HEK293 (cell line): ENCODE results near the gene LRRC75A.

Experiments used
- CTCF ChIA-PET: fragments of 350-600 bp; formaldehyde crosslinking; extraction: SDS; loops from one replicate; lab custom pipeline; 2021; ENCODE audit warnings: antibody characterized with exemption; lab: Yijun Ruan, JAX
- POLR2A ChIA-PET: fragments of 300-600 bp; formaldehyde crosslinking; extraction: SDS; loops from one replicate; lab custom pipeline; 2020; ENCODE audit warnings: antibody characterized with exemption, inconsistent platforms; lab: Yijun Ruan, JAX
- H3K27ac ChIP-seq: fragments of 200-500 bp; sonication (Bioruptor generic); 2 replicates; pipeline ENCODE4 v1.5.1; 2014; ENCODE audit warnings: low read depth, low read length, control low read depth, inconsistent platforms; ENCODE audit errors: extremely low read depth
- H3K36me3 ChIP-seq, 2 experiments: fragments of 200-500 bp in 1 of 2; sonication (Bioruptor generic) in 1 of 2; 1 replicate in 1 of 2; 2 replicates in 1 of 2; pipeline ENCODE4 v1.5.1; 2014 to 2017; ENCODE audit warnings: inconsistent platforms in 2 of 2, low read length in 2 of 2; ENCODE audit not compliant: control insufficient read depth in 2 of 2, insufficient read depth in 1 of 2
- H3K4me1 ChIP-seq: fragments of 200-500 bp; sonication (Bioruptor generic); 2 replicates; pipeline ENCODE4 v1.5.1; 2014; ENCODE audit warnings: mild to moderate bottlenecking, low read length, inconsistent platforms; ENCODE audit not compliant: control insufficient read depth, insufficient read depth
- H3K4me3 ChIP-seq: 2 replicates; pipeline ENCODE4 v1.5.1; 2011; ENCODE audit warnings: low read depth, mild to moderate bottlenecking, control low read depth, low read length, moderate library complexity
- H3K9me3 ChIP-seq: fragments of 200-500 bp; sonication (Bioruptor generic); 2 replicates; pipeline ENCODE4 v1.5.1; 2014; ENCODE audit warnings: low read depth, low read length, inconsistent platforms; ENCODE audit not compliant: control insufficient read depth, insufficient read depth
- EGR2 ChIP-seq: fragments of 450-650 bp; formaldehyde crosslinking; IDR thresholded peaks from 2 replicates; pipeline ENCODE4 v1.5.1; 2016; ENCODE audit warnings: low read depth, missing biosample characterization, missing genetic modification characterization
- KLF10 ChIP-seq: fragments of 450-650 bp; IDR thresholded peaks from 2 replicates; pipeline ENCODE4 v1.5.1; 2018; ENCODE audit warnings: missing biosample characterization, mild to moderate bottlenecking, missing genetic modification characterization
- KLF17 ChIP-seq: fragments of 450-650 bp; formaldehyde crosslinking; IDR thresholded peaks from 2 replicates; pipeline ENCODE4 v1.5.1; 2016; ENCODE audit warnings: missing biosample characterization, missing genetic modification characterization
- KLF8 ChIP-seq: fragments of 450-650 bp; formaldehyde crosslinking; IDR thresholded peaks from 2 replicates; pipeline ENCODE4 v1.5.1; 2016; ENCODE audit warnings: missing biosample characterization, missing genetic modification characterization
- SETDB1 ChIP-seq: IDR thresholded peaks from one replicate; pipeline ENCODE4 v1.6.1; 2017; ENCODE audit warnings: mild to moderate bottlenecking, low read length, moderate library complexity, mixed read lengths; ENCODE audit not compliant: insufficient read length
- SP7 ChIP-seq: fragments of 450-650 bp; formaldehyde crosslinking; IDR thresholded peaks from 2 replicates; pipeline ENCODE4 v1.5.1; 2016; ENCODE audit warnings: missing biosample characterization, missing genetic modification characterization
- ZFP41 ChIP-seq: fragments of 450-650 bp; formaldehyde crosslinking; IDR thresholded peaks from 2 replicates; pipeline ENCODE4 v1.5.1; 2016; ENCODE audit warnings: missing biosample characterization, missing genetic modification characterization, borderline replicate concordance
- ZIC2 ChIP-seq: fragments of 450-650 bp; formaldehyde crosslinking; IDR thresholded peaks from 2 replicates; pipeline ENCODE4 v1.5.1; 2016; ENCODE audit warnings: missing biosample characterization, missing genetic modification characterization
- ZNF138 ChIP-seq: fragments of 450-650 bp; formaldehyde crosslinking; IDR thresholded peaks from 2 replicates; pipeline ENCODE4 v1.5.1; 2016; ENCODE audit warnings: missing biosample characterization, missing genetic modification characterization, borderline replicate concordance
- ZNF18 ChIP-seq: fragments of 450-650 bp; formaldehyde crosslinking; IDR thresholded peaks from 2 replicates; pipeline ENCODE4 v1.5.1; 2016; ENCODE audit warnings: missing biosample characterization, missing genetic modification characterization
- ZNF19 ChIP-seq: fragments of 450-650 bp; formaldehyde crosslinking; IDR thresholded peaks from 2 replicates; pipeline ENCODE4; 2016; ENCODE audit warnings: missing biosample characterization, missing genetic modification characterization, low read depth
- ZNF311 ChIP-seq: fragments of 450-650 bp; formaldehyde crosslinking; IDR thresholded peaks from 2 replicates; pipeline ENCODE4 v1.5.1; 2017; ENCODE audit warnings: missing biosample characterization, missing genetic modification characterization, borderline replicate concordance
- ZNF335 ChIP-seq: fragments of 450-650 bp; formaldehyde crosslinking; conservative IDR thresholded peaks from 2 replicates; pipeline ENCODE4 v1.5.1; 2016; ENCODE audit warnings: missing biosample characterization, missing genetic modification characterization
- ZNF341 ChIP-seq: fragments of 450-650 bp; formaldehyde crosslinking; IDR thresholded peaks from 2 replicates; pipeline ENCODE4; 2016; ENCODE audit warnings: low read depth, missing biosample characterization, missing genetic modification characterization
- ZNF366 ChIP-seq: fragments of 450-650 bp; formaldehyde crosslinking; conservative IDR thresholded peaks from 2 replicates; pipeline ENCODE4 v1.5.1; 2016; ENCODE audit warnings: missing biosample characterization, missing genetic modification characterization
- ZNF514 ChIP-seq: fragments of 450-650 bp; formaldehyde crosslinking; IDR thresholded peaks from 2 replicates; pipeline ENCODE4 v1.5.1; 2016; ENCODE audit warnings: missing biosample characterization, missing genetic modification characterization
- ZNF530 ChIP-seq: fragments of 450-650 bp; formaldehyde crosslinking; IDR thresholded peaks from 2 replicates; pipeline ENCODE4 v1.5.1; 2016; ENCODE audit warnings: low read depth, missing biosample characterization, missing genetic modification characterization
- ZNF549 ChIP-seq: fragments of 450-650 bp; IDR thresholded peaks from 2 replicates; pipeline ENCODE4 v1.5.1; 2018; ENCODE audit warnings: missing biosample characterization, missing genetic modification characterization, mild to moderate bottlenecking, inconsistent platforms, moderate library complexity
- ZNF623 ChIP-seq: fragments of 450-650 bp; formaldehyde crosslinking; IDR thresholded peaks from 2 replicates; pipeline ENCODE4 v1.5.1; 2016; ENCODE audit warnings: missing biosample characterization, missing genetic modification characterization
- ZSCAN16 ChIP-seq: fragments of 450-650 bp; formaldehyde crosslinking; IDR thresholded peaks from 2 replicates; pipeline ENCODE4 v1.5.1; 2016; ENCODE audit warnings: missing biosample characterization, missing genetic modification characterization
- TF ChIP-seq, protein P1 (sequence below): fragments of 450-650 bp; formaldehyde crosslinking; IDR thresholded peaks from 2 replicates; pipeline ENCODE4 v1.5.1; 2016; ENCODE audit warnings: missing biosample characterization, missing genetic modification characterization
- TF ChIP-seq, protein P2 (sequence below): fragments of 450-650 bp; formaldehyde crosslinking; IDR thresholded peaks from 2 replicates; pipeline ENCODE4 v1.5.1; 2016; ENCODE audit warnings: missing biosample characterization, missing genetic modification characterization
- TF ChIP-seq, protein P3 (sequence below): fragments of 450-650 bp; formaldehyde crosslinking; conservative IDR thresholded peaks from 2 replicates; pipeline ENCODE4 v1.5.1; 2016; ENCODE audit warnings: low read depth, missing biosample characterization, missing genetic modification characterization

LRRC75A gene

GRCh38 chr17:16407911-16408588 is 83.9 kb downstream of the LRRC75A start (continued):
- TF ChIP-seq ZNF366 (tag by site-specific recombination) (peak; percentile 40; the same call in 1 of the 2 replicates), KLF10 (peak; percentile 54; the same call in 1 of the 2 replicates), KLF8 (tag by site-specific recombination) (peak; percentile 19; the same call in 1 of the 2 replicates), SP7 (tag by site-specific recombination) (peak; percentile 37; the same call in 1 of the 2 replicates), ZFP41 (tag by site-specific recombination) (no peak), ZIC2 (no peak), ZNF335 (tag by site-specific recombination) (peak; percentile 94)
- TF ChIP-seq, protein P1, sequence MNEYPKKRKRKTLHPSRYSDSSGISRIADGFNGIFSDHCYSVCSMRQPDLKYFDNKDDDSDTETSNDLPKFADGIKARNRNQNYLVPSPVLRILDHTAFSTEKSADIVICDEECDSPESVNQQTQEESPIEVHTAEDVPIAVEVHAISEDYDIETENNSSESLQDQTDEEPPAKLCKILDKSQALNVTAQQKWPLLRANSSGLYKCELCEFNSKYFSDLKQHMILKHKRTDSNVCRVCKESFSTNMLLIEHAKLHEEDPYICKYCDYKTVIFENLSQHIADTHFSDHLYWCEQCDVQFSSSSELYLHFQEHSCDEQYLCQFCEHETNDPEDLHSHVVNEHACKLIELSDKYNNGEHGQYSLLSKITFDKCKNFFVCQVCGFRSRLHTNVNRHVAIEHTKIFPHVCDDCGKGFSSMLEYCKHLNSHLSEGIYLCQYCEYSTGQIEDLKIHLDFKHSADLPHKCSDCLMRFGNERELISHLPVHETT: no peak

DNA sequence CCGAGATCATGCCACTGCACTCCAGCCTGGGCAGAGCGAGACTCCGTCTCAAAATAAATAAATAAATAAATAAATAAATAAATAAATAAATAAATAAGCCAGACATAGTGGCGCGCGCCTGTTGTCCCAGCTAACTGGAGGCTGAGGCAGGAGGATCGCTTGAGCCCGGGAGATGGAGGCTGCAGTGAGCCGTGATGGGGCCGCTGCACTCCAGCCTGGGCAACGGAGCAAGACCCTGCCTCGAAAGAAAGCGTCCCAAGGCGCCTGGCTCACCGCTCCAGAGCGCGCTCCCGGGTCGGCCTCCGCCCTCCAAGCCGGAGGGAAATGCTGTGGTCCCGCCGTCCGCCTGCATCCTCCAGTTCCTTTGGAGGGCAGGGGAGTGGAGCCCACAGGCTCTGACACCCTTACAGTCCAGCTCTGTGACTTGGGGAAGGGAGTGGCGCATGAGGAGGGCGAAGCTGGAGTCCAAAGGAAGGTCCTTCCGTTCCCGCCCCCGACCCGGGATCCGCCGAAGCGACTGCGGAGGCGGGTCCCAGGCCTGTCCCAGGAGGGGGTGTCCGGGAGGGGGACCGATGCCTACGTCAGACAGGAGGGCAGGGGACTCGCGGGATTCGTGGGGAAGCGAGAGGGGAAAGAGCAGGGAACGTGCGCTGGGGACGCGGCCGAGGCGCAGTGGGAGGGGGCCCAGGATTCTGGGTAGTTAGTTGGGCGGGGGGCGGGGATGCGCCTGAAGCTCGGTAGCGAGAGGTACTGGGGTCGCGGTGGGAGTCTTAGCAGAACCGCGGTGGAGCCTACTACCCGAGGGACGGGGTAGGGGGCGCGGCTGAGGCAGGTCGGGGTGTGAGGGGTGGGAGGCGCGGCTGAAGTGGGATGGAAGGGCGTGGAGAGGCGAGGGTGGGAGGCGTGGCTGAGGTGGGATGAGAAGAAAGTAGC is 85.0 kb downstream of the LRRC75A start:
- Histone ChIP-seq H3K4me1 (peaks cover 3% of the 10 kb centered on the region; the same call in 1 of the 2 replicates), H3K27ac (peak overlapping the region; percentile 41; the same call in 1 of the 2 replicates), H3K36me3 (no peaks in the 10 kb centered on the region), H3K4me3 (peak overlapping the region; percentile 36), H3K9me3 (no peaks in the 10 kb centered on the region)
- ChIA-PET CTCF (interaction anchor here (0.8 to 1.0 kb wide), 2 partner anchors 12 to 20 kb away, joined by 3 to 5 read pairs; no protein-coding TSS in a partner anchor), POLR2A (interaction anchor here (2.2 to 4.4 kb wide), 2 partner anchors 26 to 32 kb away, joined by 19 to 27 read pairs; partner anchors contain the start of gene UBB)
- TF ChIP-seq, protein P2, sequence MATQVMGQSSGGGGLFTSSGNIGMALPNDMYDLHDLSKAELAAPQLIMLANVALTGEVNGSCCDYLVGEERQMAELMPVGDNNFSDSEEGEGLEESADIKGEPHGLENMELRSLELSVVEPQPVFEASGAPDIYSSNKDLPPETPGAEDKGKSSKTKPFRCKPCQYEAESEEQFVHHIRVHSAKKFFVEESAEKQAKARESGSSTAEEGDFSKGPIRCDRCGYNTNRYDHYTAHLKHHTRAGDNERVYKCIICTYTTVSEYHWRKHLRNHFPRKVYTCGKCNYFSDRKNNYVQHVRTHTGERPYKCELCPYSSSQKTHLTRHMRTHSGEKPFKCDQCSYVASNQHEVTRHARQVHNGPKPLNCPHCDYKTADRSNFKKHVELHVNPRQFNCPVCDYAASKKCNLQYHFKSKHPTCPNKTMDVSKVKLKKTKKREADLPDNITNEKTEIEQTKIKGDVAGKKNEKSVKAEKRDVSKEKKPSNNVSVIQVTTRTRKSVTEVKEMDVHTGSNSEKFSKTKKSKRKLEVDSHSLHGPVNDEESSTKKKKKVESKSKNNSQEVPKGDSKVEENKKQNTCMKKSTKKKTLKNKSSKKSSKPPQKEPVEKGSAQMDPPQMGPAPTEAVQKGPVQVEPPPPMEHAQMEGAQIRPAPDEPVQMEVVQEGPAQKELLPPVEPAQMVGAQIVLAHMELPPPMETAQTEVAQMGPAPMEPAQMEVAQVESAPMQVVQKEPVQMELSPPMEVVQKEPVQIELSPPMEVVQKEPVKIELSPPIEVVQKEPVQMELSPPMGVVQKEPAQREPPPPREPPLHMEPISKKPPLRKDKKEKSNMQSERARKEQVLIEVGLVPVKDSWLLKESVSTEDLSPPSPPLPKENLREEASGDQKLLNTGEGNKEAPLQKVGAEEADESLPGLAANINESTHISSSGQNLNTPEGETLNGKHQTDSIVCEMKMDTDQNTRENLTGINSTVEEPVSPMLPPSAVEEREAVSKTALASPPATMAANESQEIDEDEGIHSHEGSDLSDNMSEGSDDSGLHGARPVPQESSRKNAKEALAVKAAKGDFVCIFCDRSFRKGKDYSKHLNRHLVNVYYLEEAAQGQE (tag by site-specific recombination): peak; percentile 74; the same call in 1 of the 2 replicates
- TF ChIP-seq ZNF138: peak; percentile 92; the same call in 1 of the 2 replicates
- peak; percentile 59; the same call in 1 of the 2 replicates for TF ChIP-seq ZNF530 (tag by site-specific recombination)
- TF ChIP-seq KLF17 (tag by site-specific recombination): 0 out of 2 replicates have a peak, but pooled peaks have one; percentile 22
- no peak for TF ChIP-seq ZNF311 (tag by site-specific recombination)
- no peak for TF ChIP-seq ZNF549 (tag by site-specific recombination)
- no peak for TF ChIP-seq ZSCAN16 (tag by site-specific recombination)
- no peak for TF ChIP-seq SETDB1
- TF ChIP-seq EGR2 (tag by site-specific recombination): peak; percentile 74
- peak; percentile 65 for TF ChIP-seq ZNF18 (tag by site-specific recombination)
- 0 out of 2 replicates have a peak, but pooled peaks have one; percentile 78 for TF ChIP-seq ZNF19 (tag by site-specific recombination)
- TF ChIP-seq ZNF623: peak; percentile 82
- peak; percentile 66 for TF ChIP-seq ZNF341 (tag by site-specific recombination)
- TF ChIP-seq, protein P3, sequence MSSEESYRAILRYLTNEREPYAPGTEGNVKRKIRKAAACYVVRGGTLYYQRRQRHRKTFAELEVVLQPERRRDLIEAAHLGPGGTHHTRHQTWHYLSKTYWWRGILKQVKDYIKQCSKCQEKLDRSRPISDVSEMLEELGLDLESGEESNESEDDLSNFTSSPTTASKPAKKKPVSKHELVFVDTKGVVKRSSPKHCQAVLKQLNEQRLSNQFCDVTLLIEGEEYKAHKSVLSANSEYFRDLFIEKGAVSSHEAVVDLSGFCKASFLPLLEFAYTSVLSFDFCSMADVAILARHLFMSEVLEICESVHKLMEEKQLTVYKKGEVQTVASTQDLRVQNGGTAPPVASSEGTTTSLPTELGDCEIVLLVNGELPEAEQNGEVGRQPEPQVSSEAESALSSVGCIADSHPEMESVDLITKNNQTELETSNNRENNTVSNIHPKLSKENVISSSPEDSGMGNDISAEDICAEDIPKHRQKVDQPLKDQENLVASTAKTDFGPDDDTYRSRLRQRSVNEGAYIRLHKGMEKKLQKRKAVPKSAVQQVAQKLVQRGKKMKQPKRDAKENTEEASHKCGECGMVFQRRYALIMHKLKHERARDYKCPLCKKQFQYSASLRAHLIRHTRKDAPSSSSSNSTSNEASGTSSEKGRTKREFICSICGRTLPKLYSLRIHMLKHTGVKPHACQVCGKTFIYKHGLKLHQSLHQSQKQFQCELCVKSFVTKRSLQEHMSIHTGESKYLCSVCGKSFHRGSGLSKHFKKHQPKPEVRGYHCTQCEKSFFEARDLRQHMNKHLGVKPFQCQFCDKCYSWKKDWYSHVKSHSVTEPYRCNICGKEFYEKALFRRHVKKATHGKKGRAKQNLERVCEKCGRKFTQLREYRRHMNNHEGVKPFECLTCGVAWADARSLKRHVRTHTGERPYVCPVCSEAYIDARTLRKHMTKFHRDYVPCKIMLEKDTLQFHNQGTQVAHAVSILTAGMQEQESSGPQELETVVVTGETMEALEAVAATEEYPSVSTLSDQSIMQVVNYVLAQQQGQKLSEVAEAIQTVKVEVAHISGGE (tag by site-specific recombination): peak; percentile 80
- TF ChIP-seq ZNF514 (tag by site-specific recombination): 0 out of 2 replicates have a peak, but pooled peaks have one; percentile 45
